AG09309 (cell line): Measurements from ENCODE around the gene NANP.
"Not testable (repeated sequence)": the region's sequence is repeated elsewhere in the genome, so short reads cannot be mapped to it uniquely, and the experiment has no call there.

Experiments used
- DNase-seq: peaks from one replicate; pipeline ENCODE4 v3.0.0-alpha.2; 2010; ENCODE audit warnings: low read depth
- H3K4me3 ChIP-seq: 2 replicates; pipeline ENCODE4 v1.5.1; 2011; ENCODE audit warnings: mild to moderate bottlenecking, low read depth, low read length, moderate library complexity; ENCODE audit not compliant: control insufficient read depth
- TF ChIP-seq, protein P1 (sequence below): IDR thresholded peaks from 2 replicates; pipeline ENCODE4 v1.5.1; 2011; ENCODE audit warnings: mild to moderate bottlenecking, low read depth, low read length, inconsistent platforms; ENCODE audit not compliant: insufficient read depth, control insufficient read depth; ENCODE audit errors: missing control alignments

NANP gene, protein sequence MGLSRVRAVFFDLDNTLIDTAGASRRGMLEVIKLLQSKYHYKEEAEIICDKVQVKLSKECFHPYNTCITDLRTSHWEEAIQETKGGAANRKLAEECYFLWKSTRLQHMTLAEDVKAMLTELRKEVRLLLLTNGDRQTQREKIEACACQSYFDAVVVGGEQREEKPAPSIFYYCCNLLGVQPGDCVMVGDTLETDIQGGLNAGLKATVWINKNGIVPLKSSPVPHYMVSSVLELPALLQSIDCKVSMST

DNA sequence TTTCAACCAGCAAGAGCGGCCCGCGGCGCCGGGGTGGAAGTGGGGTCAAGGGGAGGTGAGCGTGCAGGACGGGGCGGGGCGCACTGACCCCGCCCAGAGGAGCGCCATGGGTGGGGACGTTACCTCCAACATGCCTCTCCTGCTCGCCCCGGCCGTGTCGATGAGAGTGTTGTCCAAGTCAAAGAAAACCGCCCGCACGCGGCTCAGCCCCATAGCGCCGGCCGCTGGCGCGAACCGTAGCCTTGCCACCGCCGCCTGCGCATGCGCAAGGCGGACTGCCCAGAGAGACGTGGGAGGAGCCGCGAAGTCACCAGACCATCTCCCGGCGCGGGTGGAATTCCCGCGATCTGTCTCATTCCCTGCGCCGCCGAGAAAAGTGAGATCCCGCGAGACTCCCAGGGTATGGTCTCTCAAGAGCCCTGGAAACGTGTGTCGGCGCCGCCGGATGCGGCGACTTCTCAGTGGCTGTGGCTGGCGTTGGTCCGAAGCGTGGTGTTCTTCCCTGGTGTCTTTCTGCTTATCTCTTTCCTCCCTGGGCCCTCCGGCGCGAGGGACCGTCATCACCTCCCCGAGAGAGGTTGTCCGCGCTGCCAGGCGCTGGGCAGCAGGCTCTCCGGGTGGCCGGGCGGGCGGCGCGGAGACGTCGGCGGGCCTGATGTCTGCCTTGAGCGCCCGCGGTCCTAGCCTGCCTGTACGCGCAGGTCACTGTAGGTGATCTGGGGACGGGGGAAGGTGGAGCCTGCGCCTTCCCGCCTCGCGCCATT is at the start of gene NANP:
TSS of gene NANP (minus strand) at position 279 of the 764 bp plus-strand sequence. CDS start at position 213, 66 bp downstream.
- peak; percentile 90 for DNase-seq
- peak within 1 kb of the TSS; percentile 94 for H3K4me3 ChIP-seq
- TF ChIP-seq, protein P1, sequence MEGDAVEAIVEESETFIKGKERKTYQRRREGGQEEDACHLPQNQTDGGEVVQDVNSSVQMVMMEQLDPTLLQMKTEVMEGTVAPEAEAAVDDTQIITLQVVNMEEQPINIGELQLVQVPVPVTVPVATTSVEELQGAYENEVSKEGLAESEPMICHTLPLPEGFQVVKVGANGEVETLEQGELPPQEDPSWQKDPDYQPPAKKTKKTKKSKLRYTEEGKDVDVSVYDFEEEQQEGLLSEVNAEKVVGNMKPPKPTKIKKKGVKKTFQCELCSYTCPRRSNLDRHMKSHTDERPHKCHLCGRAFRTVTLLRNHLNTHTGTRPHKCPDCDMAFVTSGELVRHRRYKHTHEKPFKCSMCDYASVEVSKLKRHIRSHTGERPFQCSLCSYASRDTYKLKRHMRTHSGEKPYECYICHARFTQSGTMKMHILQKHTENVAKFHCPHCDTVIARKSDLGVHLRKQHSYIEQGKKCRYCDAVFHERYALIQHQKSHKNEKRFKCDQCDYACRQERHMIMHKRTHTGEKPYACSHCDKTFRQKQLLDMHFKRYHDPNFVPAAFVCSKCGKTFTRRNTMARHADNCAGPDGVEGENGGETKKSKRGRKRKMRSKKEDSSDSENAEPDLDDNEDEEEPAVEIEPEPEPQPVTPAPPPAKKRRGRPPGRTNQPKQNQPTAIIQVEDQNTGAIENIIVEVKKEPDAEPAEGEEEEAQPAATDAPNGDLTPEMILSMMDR, result peak; percentile 11

DNA sequence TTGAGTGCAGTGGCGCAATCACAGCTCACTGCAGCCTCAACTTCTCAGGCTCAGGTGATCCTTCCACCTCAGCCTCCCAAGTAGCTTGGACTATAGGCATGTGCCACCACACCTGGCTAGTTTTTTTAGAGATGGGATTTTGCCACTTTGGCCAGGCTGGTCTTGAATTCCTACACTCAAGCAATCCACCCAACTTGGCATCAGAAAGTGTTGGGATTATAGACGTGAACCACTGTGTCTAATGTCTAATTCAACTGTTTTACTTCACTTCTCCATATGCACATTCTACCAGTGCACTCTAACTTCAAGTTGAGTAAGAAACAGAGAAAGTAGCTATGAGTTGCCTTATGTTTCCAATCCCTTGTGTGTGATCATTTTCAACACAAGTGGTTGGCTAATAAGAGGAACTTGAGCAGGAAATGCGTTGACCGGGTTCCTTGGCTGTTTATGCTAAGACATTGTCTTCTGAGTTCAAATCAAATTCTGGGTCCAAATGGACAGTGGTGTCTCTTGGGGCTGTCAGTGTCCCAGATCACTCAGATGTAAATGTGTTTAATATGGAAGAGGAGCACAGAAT is 48.9 kb upstream of the NANP start:
- DNase-seq, result no peak
- TF ChIP-seq, protein P1, result no peak
- no peak overlapping the region for H3K4me3 ChIP-seq

DNA sequence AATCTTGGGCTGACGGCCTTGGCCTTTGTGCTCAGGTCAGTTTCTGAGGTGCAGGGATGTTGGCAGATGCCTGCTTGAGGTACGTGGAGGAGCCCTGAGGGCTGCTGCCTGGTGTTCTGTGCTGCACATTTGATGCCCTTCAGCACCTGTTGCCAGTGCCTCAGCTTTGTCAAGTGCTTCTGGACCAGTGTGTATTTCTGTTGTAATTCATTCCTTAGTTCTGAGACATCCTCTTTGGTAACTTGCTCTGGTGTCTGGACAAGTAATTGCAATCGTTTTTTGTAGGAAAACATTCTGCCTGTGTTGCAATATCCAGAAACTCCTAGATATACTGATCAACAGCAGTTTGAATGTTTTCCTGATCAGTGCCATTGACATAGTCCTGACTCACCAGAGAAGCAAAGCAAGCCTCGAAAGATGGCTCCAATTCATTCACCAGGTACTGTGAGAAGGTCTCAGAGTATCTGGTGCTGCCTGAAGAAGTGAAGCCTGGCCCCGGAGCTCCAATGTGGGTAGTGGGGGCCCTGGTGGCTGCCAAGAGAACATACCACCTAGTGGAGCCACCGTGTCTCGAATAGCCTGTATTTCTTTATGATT is 46.1 kb upstream of the NANP start:
- DNase-seq, result peak; percentile 74
- TF ChIP-seq, protein P1, result peak; percentile 37
- H3K4me3 ChIP-seq, result no peak overlapping the region

DNA sequence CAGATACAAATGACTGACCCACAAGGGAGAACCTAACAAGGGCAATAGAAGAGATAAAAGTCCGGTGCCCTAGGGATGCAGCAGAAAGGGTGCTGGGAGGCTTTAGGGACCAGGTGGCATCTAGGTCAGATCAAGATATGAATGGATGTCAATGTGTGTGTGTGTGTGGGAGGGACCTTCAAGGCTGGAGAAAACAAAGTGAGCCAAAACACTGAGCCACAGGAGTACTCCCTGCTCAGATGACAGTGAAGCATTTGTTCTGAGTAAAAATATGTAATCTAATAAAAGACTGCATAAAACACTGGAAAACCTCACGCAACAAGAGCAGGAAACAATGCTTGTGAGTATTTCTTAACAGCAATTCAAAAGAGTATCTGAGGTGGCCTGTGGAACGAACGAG is 44.6 kb upstream of the NANP start:
- no peak for DNase-seq
- TF ChIP-seq, protein P1, result no peak
- H3K4me3 ChIP-seq, result no peak overlapping the region

DNA sequence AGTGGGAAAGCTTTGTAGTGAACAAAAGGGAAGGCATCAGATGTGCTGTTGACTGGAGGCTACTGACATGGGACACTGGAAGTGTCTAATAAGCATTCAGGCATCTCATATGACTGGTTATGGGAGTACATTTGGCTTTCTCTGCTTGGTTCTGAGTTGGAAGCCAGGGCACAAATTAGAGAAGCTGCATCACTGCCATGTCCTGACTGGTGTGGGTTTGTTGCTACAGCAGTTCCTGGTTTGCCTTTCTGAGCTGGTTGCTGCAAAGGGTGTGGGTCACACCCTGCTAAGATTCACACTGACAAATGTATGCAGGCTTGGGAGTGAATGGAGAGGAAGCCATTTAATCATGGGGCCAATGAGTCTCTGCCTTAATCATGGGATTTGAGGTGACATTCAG is 36.2 kb upstream of the NANP start:
- no peak overlapping the region for H3K4me3 ChIP-seq
- TF ChIP-seq, protein P1, result no peak
- no peak for DNase-seq

DNA sequence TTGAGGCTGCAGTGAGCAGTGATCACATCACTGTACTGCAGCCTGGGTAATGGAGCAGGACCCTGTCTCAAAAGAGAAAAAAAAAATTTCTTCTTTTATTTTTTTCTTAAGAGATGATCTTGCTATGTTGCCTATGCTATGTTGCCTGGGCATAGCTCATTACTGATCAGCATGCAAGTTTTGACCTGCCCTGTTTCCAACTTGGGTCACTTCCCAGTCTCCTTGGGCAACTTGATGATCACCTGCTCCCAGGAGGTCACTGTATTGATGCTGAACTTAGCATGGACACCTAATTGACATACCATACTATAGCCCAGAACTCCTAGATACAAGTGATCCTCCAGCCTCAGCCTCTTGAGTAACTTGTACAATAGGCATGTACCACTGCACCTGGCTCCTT is 30.7 kb upstream of the NANP start:
- DNase-seq, result no peak
- H3K4me3 ChIP-seq, result no peak overlapping the region
- TF ChIP-seq, protein P1, result no peak

DNA sequence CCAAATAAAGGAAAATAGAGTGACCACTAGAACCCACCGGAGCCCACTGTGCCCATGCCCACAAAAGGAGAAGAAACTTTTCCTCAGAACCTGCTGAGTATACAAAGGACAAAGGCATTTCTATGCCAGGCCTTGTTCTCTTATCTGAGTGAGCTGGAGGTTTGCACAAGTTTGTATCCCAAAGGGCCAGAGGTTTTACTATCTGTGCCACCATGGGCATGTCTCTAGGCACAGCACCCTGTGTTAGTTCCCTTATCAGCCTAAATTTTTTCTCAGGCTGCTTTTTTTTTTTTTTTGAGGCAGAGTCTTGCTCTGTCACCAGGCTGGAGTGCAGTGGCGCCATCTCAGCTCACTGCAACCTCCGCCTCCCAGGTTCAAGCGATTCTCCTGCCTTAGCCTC is 29.1 kb upstream of the NANP start:
- DNase-seq, H3K4me3 ChIP-seq: not testable (repeated sequence)
